HG03457 (cell line): Measurements from ENCODE around the gene CACNB1.

Experiments
- ATAC-seq: cut with Tn5 transposase; IDR thresholded peaks from one replicate; pipeline ENCODE4 v1.9.1; 2021; ENCODE audit warnings: moderate number of reproducible peaks; ENCODE audit not compliant: unreplicated experiment

CACNB1 gene

DNA sequence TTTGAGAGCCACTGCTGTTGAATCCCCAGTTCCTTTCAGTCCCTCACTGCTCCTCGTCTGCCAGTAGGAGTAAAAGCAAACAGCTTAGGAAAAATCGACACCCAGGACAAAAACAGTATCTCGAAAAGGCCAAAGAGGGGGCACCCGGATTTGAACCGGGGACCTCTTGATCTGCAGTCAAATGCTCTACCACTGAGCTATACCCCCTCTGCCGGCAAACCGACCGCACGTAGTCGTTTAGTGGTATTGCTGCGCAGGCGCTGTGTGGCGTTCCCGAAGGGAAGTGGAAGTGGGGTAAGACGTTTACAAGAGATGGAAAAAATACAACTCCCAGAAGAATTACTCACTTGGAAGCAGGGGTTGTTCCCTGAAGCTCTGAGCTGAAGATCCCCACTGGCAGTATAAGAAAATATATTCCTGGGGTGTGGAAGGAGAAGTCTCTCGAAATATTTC, 43.8 kb downstream of the CACNB1 start:
- no peak for ATAC-seq

DNA sequence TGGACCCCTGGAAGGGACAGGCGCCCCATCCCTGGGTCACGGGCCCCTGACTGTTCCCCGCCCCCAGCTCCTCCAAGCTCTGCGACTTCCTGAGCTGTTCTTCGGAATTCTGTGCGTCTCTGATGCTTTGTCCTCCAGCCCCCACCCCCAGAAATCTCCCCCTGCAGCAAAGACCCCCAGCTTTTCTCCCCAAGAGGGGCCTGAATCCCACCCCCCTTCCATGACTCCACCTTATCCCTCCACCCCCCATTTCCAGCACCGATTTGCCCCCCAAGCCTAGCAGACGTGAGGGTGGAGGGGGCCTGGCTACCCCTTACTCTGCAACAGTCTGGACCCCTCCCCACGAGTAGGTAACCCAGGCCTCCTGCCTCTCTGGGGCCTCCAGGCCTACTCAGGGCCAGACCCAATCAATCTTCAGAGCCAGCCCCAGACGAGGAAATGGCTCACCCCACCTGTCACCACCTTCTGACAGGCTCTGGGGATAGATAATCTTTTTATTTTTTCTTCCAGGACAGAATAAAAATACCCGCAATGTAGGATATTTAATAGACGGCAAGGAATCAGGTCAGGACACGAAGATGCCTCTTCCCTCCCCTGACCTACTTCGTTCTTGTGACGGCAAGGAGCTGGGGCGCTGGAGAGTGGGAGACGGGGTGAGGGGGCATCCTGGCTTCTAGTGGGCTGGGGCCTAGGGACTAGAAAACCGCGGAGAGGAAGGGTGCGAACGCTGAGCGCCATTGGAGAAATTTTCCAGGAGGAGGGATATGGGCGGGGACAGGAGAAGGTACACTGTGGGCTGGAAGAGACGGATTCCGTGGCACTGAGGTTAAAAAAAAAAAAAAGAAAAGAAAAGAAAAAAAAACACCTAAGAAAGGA, 45.3 kb downstream of the CACNB1 start:
- no peak for ATAC-seq

DNA sequence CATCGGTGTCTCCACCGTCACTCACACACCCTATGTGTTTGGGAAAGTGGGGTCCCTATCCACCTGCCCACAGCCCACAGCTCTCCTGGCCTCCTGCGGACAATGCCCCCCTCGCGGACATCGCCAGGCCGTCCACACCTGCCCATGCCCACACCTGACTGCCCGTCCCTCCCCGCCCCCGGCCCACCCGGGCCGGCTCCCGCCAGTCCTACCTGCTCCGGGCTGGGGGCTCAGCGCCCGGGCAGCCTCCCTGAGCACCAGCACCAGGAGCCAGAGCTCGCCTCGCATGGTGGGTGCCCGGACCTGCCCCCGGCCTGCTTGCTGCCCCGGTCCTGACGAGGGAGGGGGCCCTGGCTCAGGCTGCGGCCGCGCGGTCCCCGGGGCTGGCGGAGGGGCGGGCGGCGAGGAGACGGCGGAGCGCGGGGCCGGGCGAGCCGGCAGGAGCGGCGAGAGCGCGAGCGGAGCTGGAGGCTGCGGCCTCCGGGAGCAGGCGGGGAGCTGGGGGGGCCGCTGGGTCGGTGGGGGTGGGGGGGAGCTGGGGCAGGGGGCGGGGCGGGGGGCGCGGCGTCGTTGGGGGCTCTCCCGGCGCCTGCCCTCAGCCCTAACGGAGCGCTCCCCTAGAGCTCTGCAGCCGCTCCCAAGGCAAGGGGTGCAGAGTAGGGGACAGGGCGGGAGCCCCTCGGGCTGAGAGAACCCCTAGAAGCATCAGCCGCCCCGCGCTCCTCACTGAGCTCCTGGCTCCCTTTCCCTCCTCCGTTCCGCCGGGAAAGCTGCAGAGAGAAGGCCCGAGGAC, 46.1 kb downstream of the CACNB1 start, which contains the start of gene PLXDC1:
PLXDC1 (minus strand) TSS at position 488 of the 793 bp plus-strand sequence; CDS start at position 288, 200 bp downstream.
- ATAC-seq = no peak

DNA sequence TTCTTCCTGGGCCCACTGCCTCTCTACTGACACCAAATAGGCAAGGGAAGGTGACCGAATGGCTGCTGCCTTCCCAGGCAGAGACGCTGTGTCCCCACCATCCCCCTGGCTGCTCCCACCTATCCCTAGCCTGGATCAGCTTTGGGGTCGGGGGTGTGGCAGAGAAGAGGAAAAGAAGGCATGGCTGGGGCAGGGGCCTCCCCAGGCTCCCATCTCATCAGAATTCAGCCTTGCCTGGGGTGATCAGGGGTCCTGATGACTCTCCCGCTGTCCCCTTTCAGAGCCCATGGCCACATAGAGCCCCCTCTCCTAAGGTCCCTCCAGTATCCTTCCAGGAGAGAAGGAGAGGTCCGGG, 46.7 kb downstream of the CACNB1 start:
- no peak for ATAC-seq

DNA sequence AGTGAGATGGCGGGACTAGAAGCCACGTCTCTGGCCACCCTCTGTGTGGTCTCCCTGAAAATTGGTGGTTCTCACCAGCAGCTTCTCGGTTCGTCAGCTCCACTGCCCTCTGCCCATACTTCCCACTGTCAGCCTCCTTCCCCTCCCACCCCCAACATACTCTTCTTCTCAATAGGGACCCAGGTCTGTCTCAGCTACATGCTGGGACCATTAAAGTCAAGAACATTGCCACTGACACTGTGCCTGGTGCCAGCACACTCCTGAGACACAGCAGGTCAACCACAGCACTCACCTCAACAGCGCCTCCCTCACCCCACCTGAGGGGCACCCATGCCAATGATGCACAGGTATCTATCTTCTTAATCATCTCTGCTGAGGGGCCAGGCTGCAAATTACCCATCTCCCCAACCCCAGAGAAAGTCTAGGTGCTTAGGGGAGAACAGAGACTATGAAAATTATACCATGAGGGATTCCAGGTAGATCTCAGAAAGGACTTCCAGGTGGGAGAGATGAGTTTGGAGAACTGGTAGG, 47.3 kb downstream of the CACNB1 start:
- no peak for ATAC-seq

DNA sequence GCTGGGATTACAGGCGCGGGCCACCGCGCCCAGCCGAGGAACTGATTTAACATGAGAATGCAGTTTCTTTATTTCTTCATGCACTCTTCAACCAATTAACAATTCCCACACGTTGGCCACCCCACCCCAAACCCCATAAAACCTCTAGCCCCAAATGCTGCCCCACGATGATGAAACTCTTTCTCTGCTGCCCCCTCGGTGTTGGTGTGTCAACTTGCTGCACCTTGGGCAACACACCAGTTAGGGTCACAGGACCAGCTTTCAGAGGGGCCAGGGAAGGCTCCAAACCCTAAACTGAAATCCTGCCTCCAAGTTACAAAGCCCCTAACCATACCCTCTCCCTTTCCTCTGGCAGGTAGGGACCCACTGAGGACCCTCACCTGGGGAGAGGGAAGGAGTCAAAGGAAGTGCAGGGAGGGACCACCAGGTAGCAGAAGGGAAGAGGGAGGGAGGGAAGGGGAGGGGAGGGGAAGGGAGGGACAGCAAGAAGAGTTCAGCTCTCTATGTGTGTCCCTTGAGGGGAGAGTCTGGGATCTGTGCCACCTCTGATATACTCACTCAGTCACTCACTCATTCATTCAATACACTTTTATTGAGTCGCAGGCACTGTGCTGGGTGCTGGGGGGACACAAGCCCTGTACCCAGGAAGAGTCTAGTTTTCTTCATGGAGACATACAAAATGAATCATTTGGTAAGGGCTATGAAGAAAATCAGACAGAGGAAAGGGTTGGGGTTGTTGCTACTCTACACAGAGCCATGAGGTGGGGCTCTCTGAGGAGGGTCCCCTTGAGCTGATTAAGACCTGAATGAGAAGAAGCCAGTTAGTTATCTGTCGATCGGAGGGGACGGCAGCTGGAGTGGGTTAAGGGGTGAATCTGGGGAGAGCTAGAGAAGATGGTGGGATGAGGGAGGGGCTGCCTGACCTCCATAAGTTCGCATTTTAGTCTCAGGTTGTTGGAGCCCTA, 50.0 kb downstream of the CACNB1 start:
- no peak for ATAC-seq

DNA sequence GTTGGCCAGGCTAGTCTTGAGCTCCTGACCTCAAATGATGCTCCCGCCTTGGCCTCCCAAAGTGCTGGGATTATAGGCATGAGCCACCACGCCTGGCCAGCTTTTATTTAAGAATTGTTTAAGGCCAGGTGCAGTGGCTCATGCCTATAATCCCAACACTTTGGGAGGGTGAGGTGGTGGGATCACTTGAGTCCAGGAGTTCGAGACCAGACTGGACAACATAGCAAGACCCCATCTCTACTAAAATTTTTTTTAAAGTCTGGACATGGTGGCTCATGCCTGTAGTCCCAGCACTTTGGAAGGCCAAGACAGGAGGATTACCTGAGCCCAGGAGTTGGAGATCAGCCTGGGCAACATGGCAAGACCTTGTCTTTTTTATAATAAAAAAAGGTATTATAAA, 51.2 kb downstream of the CACNB1 start:
- ATAC-seq = no peak

DNA sequence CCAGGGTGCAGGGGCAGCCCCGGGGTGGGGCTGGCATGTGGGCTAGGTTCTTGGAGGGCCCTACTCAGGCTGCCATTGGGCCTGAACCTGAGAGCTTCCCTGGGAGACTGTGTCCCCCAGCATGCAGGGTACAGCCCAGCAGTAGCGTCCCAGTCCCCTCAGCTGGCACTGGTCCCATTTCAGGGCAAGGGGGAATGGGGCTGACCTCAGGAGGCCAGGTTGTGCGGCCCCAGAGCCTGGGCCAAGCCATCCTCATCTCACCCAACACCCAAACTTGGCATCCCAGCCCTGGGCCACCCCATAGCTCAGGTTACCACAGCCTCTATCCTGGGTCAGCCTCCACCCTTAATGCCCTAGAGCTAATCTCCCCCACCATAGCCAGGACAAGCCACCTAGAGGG, 52.3 kb downstream of the CACNB1 start:
- ATAC-seq = no peak

DNA sequence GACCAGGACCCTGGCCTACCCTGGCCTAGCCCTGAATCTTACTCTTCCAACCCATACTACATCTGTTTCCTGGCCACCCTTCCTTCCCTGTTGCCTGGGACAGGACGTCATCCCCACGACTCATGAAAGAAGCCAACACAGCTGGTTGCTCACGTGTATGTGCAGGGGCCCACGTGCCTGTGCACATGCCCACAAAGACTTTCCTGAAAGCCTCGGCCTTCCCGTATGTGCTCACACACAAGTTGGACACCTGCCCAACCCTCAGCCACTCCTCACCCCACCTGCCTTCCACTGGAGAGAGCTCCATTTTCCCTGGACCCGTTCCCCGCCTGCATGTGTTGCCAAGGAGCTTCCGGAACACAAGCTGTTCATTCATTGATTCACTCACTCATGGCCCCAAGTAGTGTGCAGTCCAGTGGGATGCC, 53.0 kb downstream of the CACNB1 start:
- ATAC-seq = no peak

DNA sequence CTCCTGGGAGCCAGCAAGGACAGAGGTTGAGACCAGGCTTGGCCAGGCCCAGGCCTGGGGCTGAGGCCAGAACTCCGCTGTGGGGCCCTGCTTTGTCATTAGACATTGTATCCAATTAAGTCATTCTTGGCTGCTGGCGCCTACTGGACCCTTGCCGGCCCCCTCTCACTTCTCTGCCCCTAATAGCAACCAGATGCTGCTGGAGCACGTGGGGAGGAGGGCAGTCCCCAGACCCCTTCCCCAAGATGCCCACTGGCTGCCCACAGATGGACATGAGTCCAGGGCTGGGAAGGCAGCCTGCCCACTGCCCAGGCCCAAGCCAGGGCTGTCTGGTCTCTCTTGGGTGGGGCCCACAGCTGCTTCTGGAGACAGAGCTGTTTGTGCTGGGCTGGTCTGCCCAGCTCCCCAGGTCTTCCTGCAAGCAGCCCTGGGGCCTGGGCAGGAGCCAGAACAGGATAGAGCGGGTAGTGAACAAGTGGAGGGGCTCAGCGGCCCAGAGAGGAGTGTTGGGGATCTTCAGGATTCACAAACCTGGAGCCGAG, 53.8 kb downstream of the CACNB1 start:
- no peak for ATAC-seq

DNA sequence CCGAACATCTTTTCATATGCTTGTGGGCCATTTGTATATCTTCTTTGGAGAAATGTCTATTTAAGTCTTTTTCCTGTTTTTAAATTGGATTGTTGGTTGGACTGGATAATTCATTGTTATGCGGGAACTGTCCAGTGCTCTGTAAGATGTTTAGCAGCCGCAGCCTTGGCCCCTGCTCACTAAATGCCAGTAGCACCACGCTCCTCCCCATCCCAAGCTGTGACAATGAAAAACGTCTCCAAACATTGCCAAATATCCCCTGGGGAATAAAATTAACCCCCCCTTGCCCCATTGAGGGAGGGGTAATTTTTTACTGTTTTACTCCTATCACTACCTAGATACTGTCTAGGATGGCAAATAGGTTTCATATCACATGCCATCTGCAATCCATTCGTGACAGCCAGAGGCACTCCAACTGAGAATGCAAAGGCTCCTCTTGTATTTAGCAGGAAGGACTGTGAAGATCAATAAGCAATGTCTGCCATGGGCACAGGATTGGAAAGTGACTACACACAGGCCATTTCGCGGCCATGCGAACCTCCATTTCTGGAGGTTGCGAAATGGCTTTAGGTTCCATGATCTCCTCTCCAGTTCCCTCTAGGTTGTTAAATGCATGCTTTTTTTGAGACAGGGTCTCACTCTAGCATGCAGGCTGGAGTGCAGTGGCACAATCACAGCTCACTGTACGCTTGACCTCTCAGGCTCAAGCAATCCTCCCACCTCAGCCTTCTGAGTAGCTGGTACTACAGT, 55.4 kb downstream of the CACNB1 start:
- no peak for ATAC-seq

DNA sequence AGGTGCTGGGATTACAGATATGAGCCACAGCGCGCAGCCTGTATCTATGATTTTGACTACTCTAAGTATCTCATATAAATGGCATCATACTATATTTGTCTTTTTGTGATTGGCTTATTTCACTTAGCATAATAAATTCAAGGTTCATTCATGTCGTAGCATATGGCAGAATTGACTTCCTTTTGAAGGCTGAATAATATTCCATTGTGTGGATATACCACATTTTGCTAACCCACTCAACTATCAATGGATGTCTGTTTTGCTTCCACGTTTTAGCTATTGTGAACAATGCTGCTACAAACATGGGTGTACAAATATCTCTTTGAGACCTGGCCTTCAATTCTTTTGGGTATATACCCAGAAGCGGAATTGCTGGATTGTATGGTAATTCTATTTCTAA, 56.2 kb downstream of the CACNB1 start:
- no peak for ATAC-seq

DNA sequence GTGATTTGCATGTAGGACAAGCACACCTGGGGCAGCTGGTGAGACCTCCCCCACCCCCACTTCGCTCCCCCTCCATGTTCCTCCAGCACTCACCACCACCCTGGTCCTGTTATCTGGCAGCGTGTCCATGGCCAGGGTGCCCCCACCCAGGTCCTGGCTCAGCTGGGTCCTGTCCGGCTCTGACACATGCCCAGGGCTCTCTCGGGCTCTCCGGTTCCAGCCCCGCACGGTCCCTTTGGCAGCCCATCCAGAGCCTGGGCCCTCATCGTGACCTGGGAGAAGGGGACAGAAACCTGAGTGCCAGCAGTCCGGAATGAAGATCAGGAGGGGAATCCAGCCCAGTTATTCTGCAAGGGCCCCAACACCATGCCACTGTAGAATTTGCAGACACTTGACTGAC, 57.9 kb downstream of the CACNB1 start:
- ATAC-seq = no peak

DNA sequence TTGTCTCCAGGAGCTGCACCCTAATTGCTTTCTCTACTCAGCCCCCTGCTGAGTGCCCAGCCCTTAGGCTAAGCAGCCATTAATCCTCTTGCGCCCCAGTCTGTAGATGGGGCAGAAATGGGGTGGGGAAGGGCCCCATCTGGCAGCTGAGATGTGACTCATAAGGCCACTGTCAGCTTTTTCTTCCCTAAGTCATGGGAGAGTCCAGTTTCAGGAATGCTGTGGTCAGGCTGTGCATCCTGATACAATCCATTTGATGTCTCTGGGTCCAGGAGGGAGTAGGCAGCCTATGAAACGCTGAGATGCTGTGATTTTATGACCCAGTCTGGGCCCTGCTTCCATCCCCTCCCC, 58.3 kb downstream of the CACNB1 start:
- ATAC-seq = no peak

DNA sequence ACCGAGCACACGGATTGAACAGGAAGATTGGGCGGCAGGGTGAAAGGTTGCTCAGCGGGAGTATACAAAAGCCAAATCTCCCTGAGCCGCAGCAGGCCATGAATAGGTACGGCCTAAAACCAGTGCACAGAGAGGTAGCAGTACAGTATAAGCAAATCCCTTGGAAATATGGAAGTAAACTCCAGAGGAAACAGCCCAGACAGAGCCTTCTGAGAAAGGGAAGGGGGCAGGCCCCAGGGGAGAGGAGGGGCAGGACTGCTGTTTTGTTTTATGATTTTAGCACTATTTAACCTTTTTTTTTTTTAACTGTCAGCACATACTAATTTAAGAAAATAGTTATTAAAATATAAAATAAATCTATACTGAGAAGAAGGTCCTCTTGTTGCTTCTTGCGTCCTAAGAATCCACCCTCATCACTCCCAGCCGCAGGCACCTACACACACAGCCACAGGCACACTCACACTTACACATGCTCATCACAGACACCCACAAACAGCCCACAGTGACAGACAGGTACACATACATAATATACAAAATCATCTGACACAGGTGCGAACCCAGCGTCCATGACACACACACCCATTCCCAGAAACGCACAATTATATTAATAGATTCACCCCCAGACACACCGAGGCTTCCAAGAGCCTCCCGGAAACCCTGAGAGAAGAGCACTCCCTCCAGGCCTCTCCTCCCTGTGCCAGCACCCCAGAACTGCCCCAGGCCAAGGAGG, 58.9 kb downstream of the CACNB1 start:
- no peak for ATAC-seq

DNA sequence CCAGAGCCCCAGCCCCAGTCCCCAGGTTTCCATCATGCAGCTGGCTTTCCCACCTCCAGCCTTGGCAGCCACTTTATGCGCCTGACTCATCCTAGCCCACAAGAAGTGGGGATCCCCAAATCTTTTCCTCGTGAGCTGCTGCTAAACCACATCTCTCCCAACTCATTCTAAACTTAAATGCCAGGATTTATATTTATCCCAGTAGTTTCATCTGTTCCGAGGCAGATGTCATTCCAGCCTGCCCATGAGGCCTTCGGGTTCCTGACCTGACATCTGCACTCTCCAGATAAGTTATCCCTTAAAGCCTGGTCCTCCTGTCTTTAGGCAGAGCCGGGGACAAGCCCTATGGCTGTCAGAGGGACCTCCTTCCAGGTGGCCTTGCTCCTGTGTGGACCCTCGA, 62.6 kb downstream of the CACNB1 start:
- no peak for ATAC-seq

DNA sequence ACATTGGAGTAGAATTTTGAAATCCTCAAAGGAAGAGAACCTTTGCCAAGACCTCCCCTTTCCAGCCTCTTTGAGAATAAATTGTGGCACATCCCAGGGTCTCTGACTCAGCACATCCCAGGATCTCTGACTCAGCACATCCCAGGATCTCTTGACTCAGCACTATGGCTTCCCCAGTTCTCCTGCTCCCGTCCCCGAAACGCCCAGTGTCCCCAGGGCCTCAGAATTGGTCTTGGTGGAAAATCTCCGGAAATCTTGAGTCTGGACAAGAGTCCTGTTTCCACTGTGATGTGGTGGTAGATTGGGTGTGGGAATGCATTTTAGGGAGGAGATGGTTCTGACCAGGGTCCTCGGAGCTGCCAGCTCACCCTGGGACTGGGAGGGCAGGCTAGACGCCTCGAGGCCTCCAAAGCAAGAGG, 65.3 kb downstream of the CACNB1 start:
- ATAC-seq = no peak

DNA sequence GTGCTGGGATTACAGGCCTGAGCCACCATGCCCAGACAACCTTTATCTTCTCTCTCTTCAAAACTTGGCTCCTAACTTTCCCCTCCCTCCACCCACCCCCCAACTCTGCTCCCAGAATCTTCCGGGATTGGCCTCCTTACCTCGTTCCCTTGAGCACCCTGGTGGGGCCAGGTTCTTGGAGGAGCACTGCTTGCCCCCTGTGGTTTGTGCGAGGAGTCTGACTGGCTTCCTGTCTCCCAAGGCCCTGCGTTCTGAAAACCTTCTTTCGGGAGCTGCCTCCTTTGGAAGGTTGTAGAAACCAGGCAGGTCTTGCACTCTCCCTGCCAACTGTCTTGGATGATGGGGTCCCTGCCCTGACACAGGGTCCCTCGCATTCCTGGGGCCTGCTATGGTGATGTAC, 65.9 kb downstream of the CACNB1 start:
- ATAC-seq = no peak

DNA sequence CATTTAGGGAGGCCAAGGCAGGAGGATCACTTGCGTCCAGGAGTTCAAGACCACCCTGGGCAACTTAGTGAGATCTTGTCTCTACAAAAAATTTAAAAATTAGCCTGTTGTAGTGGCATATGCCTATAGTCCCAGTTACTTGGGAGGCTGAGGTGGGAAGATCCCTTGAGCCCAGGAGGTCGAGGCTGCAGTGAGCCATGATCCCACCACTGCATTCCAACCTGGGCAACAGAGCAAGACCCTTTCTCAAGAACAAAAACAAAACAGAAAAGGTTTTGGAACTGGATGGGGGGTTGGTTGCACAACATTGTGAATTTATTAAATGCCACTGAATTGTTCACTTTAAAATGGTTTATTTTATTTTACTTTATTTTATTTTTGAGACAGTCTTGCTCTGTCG, 67.3 kb downstream of the CACNB1 start:
- ATAC-seq = no peak
